ENCODE results near the gene ZNF786.

- TF ChIP-seq HDAC6 (IDR thresholded peaks at IDR 0.05; ENCODE audit: unreplicated experiment) (no peak), CHD4 (IDR thresholded peaks at IDR 0.05) (no peak), NR2F1 (conservative IDR thresholded peaks at IDR 0.05) (no peak), BRCA1 (IDR thresholded peaks at IDR 0.05; ENCODE audit: low read depth, low read length) (no peak), USF1 (IDR thresholded peaks at IDR 0.05; ENCODE audit: borderline replicate concordance, extremely low read length, insufficient read depth, low read depth, low read length) (no peak)
Observed at GRCh38 chr7:149041350-149041749, 49.2 kb downstream of the ZNF786 start.
